ENCODE measurements around the gene TTC7B. TPM values are rescaled to one million over a fixed set of nuclear protein-coding genes. Genes with fewer than 3 reads are reported as not detected.

The TTC7B gene
- total RNA-seq, 1 experiment from 2014 or later, result 9.6 TPM

DNA sequence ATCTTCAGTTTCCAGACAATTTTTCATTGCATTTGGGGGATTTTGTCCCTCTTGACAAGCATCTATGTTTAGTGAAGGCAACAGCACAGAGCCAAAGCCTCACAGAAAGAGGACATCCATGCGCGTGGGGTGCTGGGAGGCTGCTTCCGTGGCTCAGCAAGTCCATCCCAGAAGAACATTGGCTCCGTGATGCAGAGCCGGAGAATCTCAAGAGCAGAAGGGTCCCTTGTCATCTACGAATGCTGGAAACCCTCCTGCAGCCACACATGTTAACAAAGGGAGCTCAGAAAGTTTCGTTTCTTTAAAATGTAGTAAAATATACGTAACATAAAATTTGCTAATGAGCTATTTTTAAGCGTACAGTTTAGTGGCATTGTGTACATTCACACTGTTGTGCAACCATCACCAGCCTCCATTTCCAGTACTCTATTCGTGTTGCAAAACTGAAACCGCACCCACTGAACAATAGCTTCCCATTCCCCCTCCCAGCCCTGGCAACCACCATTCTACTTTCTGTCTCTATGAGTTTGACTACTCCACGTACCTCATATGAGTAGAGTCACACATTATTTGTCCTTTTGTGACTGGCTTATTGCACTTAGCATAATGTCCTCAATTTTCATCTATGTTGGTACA, 185.9 kb downstream of the TTC7B start:
- CTCF ChIA-PET, result no interaction called here

DNA sequence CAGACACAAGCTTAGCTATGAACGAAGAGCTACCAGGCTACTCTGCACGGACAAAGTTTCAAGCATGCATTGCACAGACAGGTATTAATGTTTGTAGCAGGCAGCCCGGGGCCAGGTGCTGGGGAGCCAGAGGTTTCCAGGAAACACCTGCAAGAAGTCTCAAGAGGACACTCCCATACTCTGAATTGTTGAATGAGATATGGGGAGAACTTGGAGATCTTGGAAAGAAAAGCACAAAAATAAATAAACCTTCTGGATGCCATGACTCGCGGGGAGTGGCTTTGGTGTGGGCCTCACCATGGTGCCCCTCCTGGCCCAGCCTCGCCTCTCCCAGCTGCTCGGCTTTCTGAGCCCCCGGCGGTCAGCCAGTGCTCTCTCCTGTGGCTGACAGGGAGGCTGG, 186.8 kb downstream of the TTC7B start:
- DNase-seq, result no peak
- no peak overlapping the region for H3K27ac Mint-ChIP-seq (ENCODE audit: unreplicated experiment)
- TF ChIP-seq CTCF (IDR thresholded peaks at IDR 0.05; ENCODE audit: unreplicated experiment), result no peak
- CTCF ChIA-PET, result no interaction called here
- intact Hi-C loops (cut with micrococcal nuclease; ENCODE audit: unreplicated experiment), result no loop called here
- BruUV-seq (replicated peaks), result no TSS peak
- H3K4me1 Mint-ChIP-seq (ENCODE audit: low read depth, unreplicated experiment), result peaks cover 9% of the 10 kb centered on the region
- no peaks in the 10 kb centered on the region for H3K9me3 Mint-ChIP-seq (ENCODE audit: low read depth, unreplicated experiment)
- no peaks in the 10 kb centered on the region for H3K27me3 Mint-ChIP-seq (ENCODE audit: unreplicated experiment)
- no peak overlapping the region for H3K4me3 Mint-ChIP-seq (ENCODE audit: low read depth, unreplicated experiment)
- no peaks in the 10 kb centered on the region for H3K36me3 Mint-ChIP-seq (ENCODE audit: insufficient read depth, unreplicated experiment)

More for the DNA sequence above, 185.9 kb downstream of the TTC7B start:
- no TSS peak for BruUV-seq (replicated peaks)
- DNase-seq, result no peak
- intact Hi-C loops (cut with micrococcal nuclease; ENCODE audit: unreplicated experiment), result no loop called here
- no peaks in the 10 kb centered on the region for H3K27me3 Mint-ChIP-seq (ENCODE audit: unreplicated experiment)
- peaks cover under 1% of the 10 kb centered on the region for H3K4me1 Mint-ChIP-seq (ENCODE audit: low read depth, unreplicated experiment)
- no peak overlapping the region for H3K27ac Mint-ChIP-seq (ENCODE audit: unreplicated experiment)
- TF ChIP-seq CTCF (IDR thresholded peaks at IDR 0.05; ENCODE audit: unreplicated experiment), result no peak
- no peaks in the 10 kb centered on the region for H3K9me3 Mint-ChIP-seq (ENCODE audit: low read depth, unreplicated experiment)
- H3K4me3 Mint-ChIP-seq (ENCODE audit: low read depth, unreplicated experiment), result no peak overlapping the region
- no peaks in the 10 kb centered on the region for H3K36me3 Mint-ChIP-seq (ENCODE audit: insufficient read depth, unreplicated experiment)

DNA sequence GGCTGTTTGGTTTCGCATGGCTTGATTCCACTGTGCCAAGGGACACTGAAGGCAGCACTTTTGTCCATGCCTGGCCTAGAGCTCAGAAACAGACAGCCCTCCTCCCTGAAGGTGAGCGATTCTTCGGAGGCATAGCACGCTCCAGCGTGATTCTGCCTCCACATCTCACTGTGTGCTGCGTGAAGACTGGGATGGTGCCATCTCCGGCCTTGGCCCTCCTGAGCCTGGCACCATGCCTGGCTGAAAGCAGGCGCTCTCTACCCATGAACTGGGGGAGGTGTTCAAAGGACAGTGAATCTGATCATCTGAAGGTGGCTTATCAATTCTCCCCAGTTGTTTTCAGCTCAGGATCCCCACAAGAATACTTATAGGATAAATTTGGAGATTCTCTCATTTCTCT, 187.4 kb downstream of the TTC7B start:
- Mint-ChIP-seq H3K27me3 (ENCODE audit: unreplicated experiment) (no peaks in the 10 kb centered on the region), H3K9me3 (ENCODE audit: low read depth, unreplicated experiment) (no peaks in the 10 kb centered on the region), H3K4me1 (ENCODE audit: low read depth, unreplicated experiment) (peaks cover 13% of the 10 kb centered on the region), H3K27ac (ENCODE audit: unreplicated experiment) (no peak overlapping the region), H3K4me3 (ENCODE audit: low read depth, unreplicated experiment) (no peak overlapping the region), H3K36me3 (ENCODE audit: insufficient read depth, unreplicated experiment) (no peaks in the 10 kb centered on the region)
- DNase-seq, result no peak
- intact Hi-C loops (cut with micrococcal nuclease; ENCODE audit: unreplicated experiment), result no loop called here
- no peak for TF ChIP-seq CTCF (IDR thresholded peaks at IDR 0.05; ENCODE audit: unreplicated experiment)
- CTCF ChIA-PET, result no interaction called here
- BruUV-seq (replicated peaks), result no TSS peak

GRCh38 chr14:90627478-90627877, 188.8 kb downstream of the TTC7B start:
- intact Hi-C loops (cut with micrococcal nuclease; ENCODE audit: unreplicated experiment), result no loop called here
- no peak for TF ChIP-seq CTCF (IDR thresholded peaks at IDR 0.05; ENCODE audit: unreplicated experiment)
- peaks cover 13% of the 10 kb centered on the region for H3K4me1 Mint-ChIP-seq (ENCODE audit: low read depth, unreplicated experiment)
- CTCF ChIA-PET, result no interaction called here
- H3K27me3 Mint-ChIP-seq (ENCODE audit: unreplicated experiment), result no peaks in the 10 kb centered on the region
- H3K4me3 Mint-ChIP-seq (ENCODE audit: low read depth, unreplicated experiment), result no peak overlapping the region
- H3K27ac Mint-ChIP-seq (ENCODE audit: unreplicated experiment), result no peak overlapping the region
- no peaks in the 10 kb centered on the region for H3K36me3 Mint-ChIP-seq (ENCODE audit: insufficient read depth, unreplicated experiment)
- H3K9me3 Mint-ChIP-seq (ENCODE audit: low read depth, unreplicated experiment), result no peaks in the 10 kb centered on the region
- no peak for DNase-seq
- no TSS peak for BruUV-seq (replicated peaks)

Measured in Calu3 (cell line).